ENCODE measurements around the gene CC2D2A.
"Not testable (repeated sequence)": the region's sequence is repeated elsewhere in the genome, so short reads cannot be mapped to it uniquely, and the experiment has no call there.

CC2D2A gene

GRCh38 chr4:15513545-15513944 is 43.9 kb downstream of the CC2D2A start:
- no peak for DNase-seq

- DNase-seq = no peak
Observed at GRCh38 chr4:15515106-15515505, 45.4 kb downstream of the CC2D2A start.

GRCh38 chr4:15516494-15516893 is 46.8 kb downstream of the CC2D2A start:
- no peak for DNase-seq

- not testable (repeated sequence) for DNase-seq
Observed at GRCh38 chr4:15517681-15518080, 48.0 kb downstream of the CC2D2A start.

GRCh38 chr4:15521442-15522039 is 51.9 kb downstream of the CC2D2A start:
- no peak for DNase-seq

- DNase-seq = no peak
Observed at GRCh38 chr4:15525080-15525479, 55.4 kb downstream of the CC2D2A start.

- no peak for DNase-seq
Observed at GRCh38 chr4:15526924-15527592, 57.4 kb downstream of the CC2D2A start.

GRCh38 chr4:15531792-15532191 is 62.1 kb downstream of the CC2D2A start:
- no peak for DNase-seq

GRCh38 chr4:15533817-15534216 is 64.1 kb downstream of the CC2D2A start:
- DNase-seq = no peak

- no peak for DNase-seq
Observed at GRCh38 chr4:15535599-15535998, 65.9 kb downstream of the CC2D2A start.

GRCh38 chr4:15536552-15537499 is 67.1 kb downstream of the CC2D2A start:
- DNase-seq = no peak

- no peak for DNase-seq
Observed at GRCh38 chr4:15541941-15542340, 72.3 kb downstream of the CC2D2A start.

GRCh38 chr4:15542760-15543159 is 73.1 kb downstream of the CC2D2A start:
- no peak for DNase-seq

- no peak for DNase-seq
Observed at GRCh38 chr4:15543537-15544247, 74.0 kb downstream of the CC2D2A start.

GRCh38 chr4:15544248-15544729 is 74.6 kb downstream of the CC2D2A start:
- no peak for DNase-seq

- DNase-seq = no peak
Observed at GRCh38 chr4:15545371-15545770, 75.7 kb downstream of the CC2D2A start.

- no peak for DNase-seq
Observed at GRCh38 chr4:15547392-15547791, 77.7 kb downstream of the CC2D2A start.

- no peak for DNase-seq
Observed at GRCh38 chr4:15550491-15550890, 80.8 kb downstream of the CC2D2A start.

GRCh38 chr4:15551740-15552446 is 82.2 kb downstream of the CC2D2A start:
- DNase-seq = no peak

- DNase-seq = no peak
Observed at GRCh38 chr4:15552557-15553362, 83.1 kb downstream of the CC2D2A start.
